Measurements from ENCODE around the gene NPAS2. TPM values are rescaled to one million over a fixed set of nuclear protein-coding genes. Genes with fewer than 3 reads are reported as not detected.

The NPAS2 gene
- total and polyA plus RNA-seq, 2 of the 8 experiments (the other 6 are each of a cell fraction or from before 2014, with no cell fraction given) = 1.8 to 1.9 TPM

GRCh38 chr2:100964681-100965169 is 144.8 kb downstream of the NPAS2 start:
- no peak for FAIRE-seq
- POLR2A ChIA-PET (ENCODE audit: partially characterized antibody) = interaction anchor here (1.1 kb wide), 1 partner anchor 344 kb away, joined by 4 read pairs; the partner anchor contains the start of gene RNF149

More at GRCh38 chr2:100964681-100965169, 144.8 kb downstream of the NPAS2 start:
- Histone ChIP-seq H3K9ac (replicated peaks in 1 of 4; ENCODE audit: extremely low read depth in 1 of 4, low read depth in 3 of 4, low read length in 3 of 4) (no peak overlapping the region), H4K91ac (replicated peaks; ENCODE audit: insufficient read length, low read length) (no peak overlapping the region), H3K4me3 (ENCODE audit: extremely low read depth in 1 of 4, insufficient read depth in 2 of 4, low read depth in 3 of 4, low read length in 4 of 4) (no peak overlapping the region), H4K20me1 (replicated peaks in 1 of 2; ENCODE audit: control insufficient read depth in 1 of 2, insufficient read depth in 2 of 2, low read length in 2 of 2) (no peaks in the 10 kb centered on the region), H2BK15ac (ENCODE audit: low read length) (no peak overlapping the region), H3K79me2 (ENCODE audit: control insufficient read depth in 1 of 2, insufficient read depth in 2 of 2, low read length in 2 of 2) (no peaks in the 10 kb centered on the region), H3K9me3 (ENCODE audit: insufficient read depth in 2 of 2, low read depth in 1 of 2, low read length in 1 of 2) (no peaks in the 10 kb centered on the region), H3K23me2 (ENCODE audit: low read depth, low read length) (no peaks in the 10 kb centered on the region), H3K14ac (ENCODE audit: insufficient read length) (no peak overlapping the region), H2BK12ac (ENCODE audit: low read depth, low read length) (no peak overlapping the region), H3K79me1 (ENCODE audit: low read depth, low read length) (no peaks in the 10 kb centered on the region), H3K18ac (ENCODE audit: extremely low read depth, low read length) (no peak overlapping the region), H2BK20ac (ENCODE audit: low read length) (no peak overlapping the region), H2BK120ac (replicated peaks; ENCODE audit: low read depth, low read length) (no peak overlapping the region), H3K36me3 (ENCODE audit: control insufficient read depth in 2 of 4, insufficient read depth in 4 of 4, low read length in 3 of 4) (no peaks in the 10 kb centered on the region), H4K8ac (ENCODE audit: extremely low read depth, insufficient read depth, low read length) (no peak overlapping the region; the same call in 1 of the 2 replicates), H3K27ac (ENCODE audit: low read depth, low read length) (no peak overlapping the region), H4K5ac (ENCODE audit: insufficient read length, low read depth, low read length) (no peak overlapping the region), H3K4me1 (replicated peaks in 1 of 4; ENCODE audit: control insufficient read depth in 3 of 4, insufficient read depth in 4 of 4, low read length in 3 of 4) (peaks cover 0 to 3% (median 0%) of the 10 kb centered on the region in 4 experiments; a peak in 1 of 7 replicates), H3K56ac (replicated peaks; ENCODE audit: insufficient read length, low read depth, low read length) (no peak overlapping the region), H3K23ac (ENCODE audit: insufficient read length) (no peak overlapping the region), H2AK5ac (ENCODE audit: low read depth, low read length) (no peak overlapping the region), H3K4ac (replicated peaks; ENCODE audit: insufficient read length, low read depth, low read length) (no peak overlapping the region), H2BK5ac (ENCODE audit: low read depth, low read length) (no peak overlapping the region), H3K4me2 (ENCODE audit: insufficient read depth in 1 of 2, low read depth in 2 of 2, low read length in 2 of 2) (no peak overlapping the region), H3K27me3 (replicated peaks in 1 of 4; ENCODE audit: control insufficient read depth in 3 of 4, extremely low read depth in 1 of 4, insufficient read depth in 3 of 4, low read length in 3 of 4) (no peaks in the 10 kb centered on the region), H2AFZ (ENCODE audit: low read length) (no peak overlapping the region)
- 84% methylated on average over 11 of the region's 11 CpGs; no CpG with 5 or more reads in 1 of the 2 experiments for WGBS, 2 experiments (ENCODE audit: extremely low coverage in 1 of 2, insufficient coverage in 1 of 2, insufficient read length in 1 of 2, insufficient replicate concordance in 2 of 2, low coverage in 1 of 2, low lambda C conversion rate in 2 of 2, missing lambda C conversion rate in 1 of 2)
- no peak for DNase-seq (ENCODE audit: low read depth in 1 of 2, low spot score in 2 of 2)
- CTCF ChIA-PET (ENCODE audit: partially characterized antibody) = interaction anchor here (0.6 to 1.0 kb wide), 3 partner anchors 235 to 542 kb away, joined by 3 to 5 read pairs (median 3); no protein-coding TSS in a partner anchor
- TF ChIP-seq HDAC2 (IDR thresholded peaks at IDR 0.05; ENCODE audit: borderline replicate concordance in 1 of 2, low read depth in 2 of 2, low read length in 2 of 2) (no peak), TAF7 (optimal IDR thresholded peaks at IDR 0.05; ENCODE audit: borderline replicate concordance, low read depth, low read length) (no peak), BCL11A (IDR thresholded peaks at IDR 0.05; ENCODE audit: low read depth in 2 of 2, low read length in 2 of 2) (no peak), GTF2F1 (IDR thresholded peaks at IDR 0.05; ENCODE audit: borderline replicate concordance, low read depth, low read length) (no peak), CREB1 (IDR thresholded peaks at IDR 0.05) (no peak), GABPA (IDR thresholded peaks at IDR 0.05; ENCODE audit: borderline replicate concordance, insufficient read depth, low read length) (no peak), NANOG (IDR thresholded peaks at IDR 0.05; ENCODE audit: insufficient read depth, low read depth, low read length, poor library complexity, severe bottlenecking) (no peak)

Measured in H1 (cell line).